PC-3 (cell line): Measurements from ENCODE around the gene TUT1. TPM values are rescaled to one million over a fixed set of nuclear protein-coding genes. Genes with fewer than 3 reads are reported as not detected.

Source experiments
- ATAC-seq: fragments of 200-7000 bp; cut with Tn5 transposase; 2 replicates; pipeline ENCODE4 v1.9.1; 2020; ENCODE audit warnings: mild to moderate bottlenecking, moderate library complexity
- BruUV-seq: library from RNA; stranded (reverse); fragments of 400-500 nt; replicated peaks from 2 replicates; lab custom pipeline; 2021; lab: Mats Ljungman, UMichigan
- CTCF ChIA-PET: fragments of 300-600 bp; sonication (Branson Sonifier 250); formaldehyde crosslinking; loops from one replicate; lab custom pipeline; 2022; ENCODE audit warnings: antibody characterized with exemption; lab: Charles Lee
- POLR2A ChIA-PET: fragments of 300-600 bp; sonication (Branson Sonifier 250); formaldehyde crosslinking; loops from one replicate; lab custom pipeline; 2022; ENCODE audit warnings: antibody characterized with exemption; ENCODE audit not compliant: unreplicated experiment; lab: Charles Lee
- DNase-seq: peaks from one replicate; pipeline ENCODE4 v3.0.0-alpha.2; 2015
- H2AFZ ChIP-seq: fragments of 300-600 bp; sonication (generic); 2 replicates; pipeline ENCODE4 v1.6.0; 2016; ENCODE audit warnings: antibody characterized with exemption, low read length
- H3F3A ChIP-seq: fragments of 300-600 bp; sonication (generic); one replicate; pipeline ENCODE4 v1.6.0; 2017; ENCODE audit warnings: antibody characterized with exemption, low read length, control low read depth, mild to moderate bottlenecking; ENCODE audit not compliant: unreplicated experiment
- H3K27ac ChIP-seq: fragments of 300-600 bp; sonication (generic); 2 replicates; pipeline ENCODE4 v1.5.1; 2016; ENCODE audit warnings: mild to moderate bottlenecking, low read length
- H3K27me3 ChIP-seq: fragments of 300-600 bp; sonication (generic); 2 replicates; pipeline ENCODE4 v1.6.1; 2016; ENCODE audit warnings: low read length, mixed read lengths
- H3K36me3 ChIP-seq: fragments of 300-600 bp; sonication (generic); 2 replicates; pipeline ENCODE4 v1.6.1; 2016; ENCODE audit warnings: low read depth, mixed run types, low read length, mixed read lengths
- H3K4me1 ChIP-seq: fragments of 300-600 bp; sonication (generic); 2 replicates; pipeline ENCODE4 v1.5.1; 2016; ENCODE audit warnings: low read length; ENCODE audit not compliant: insufficient read depth
- H3K4me2 ChIP-seq: fragments of 300-600 bp; sonication (generic); 2 replicates; pipeline ENCODE4 v1.6.0; 2016; ENCODE audit warnings: low read length
- H3K4me3 ChIP-seq: fragments of 300-600 bp; sonication (generic); 2 replicates; pipeline ENCODE4 v1.5.1; 2016; ENCODE audit warnings: mild to moderate bottlenecking, low read length, mixed read lengths
- H3K79me2 ChIP-seq: fragments of 300-600 bp; sonication (generic); 2 replicates; pipeline ENCODE4 v1.6.1; 2017; ENCODE audit warnings: low read length, mixed read lengths
- H3K9ac ChIP-seq: fragments of 300-600 bp; sonication (generic); 2 replicates; pipeline ENCODE4 v1.6.0; 2016; ENCODE audit warnings: mild to moderate bottlenecking, low read length
- H3K9me2 ChIP-seq: fragments of 300-600 bp; sonication (generic); replicated peaks from 2 replicates; pipeline ENCODE4 v1.6.1; 2016; ENCODE audit warnings: mixed run types, low read length, mixed read lengths
- H3K9me3 ChIP-seq: fragments of 300-600 bp; sonication (generic); 2 replicates; pipeline ENCODE4 v1.6.1; 2016; ENCODE audit warnings: low read length, mixed read lengths
- H4K20me1 ChIP-seq: fragments of 300-600 bp; sonication (generic); 2 replicates; pipeline ENCODE4 v1.6.1; 2016; ENCODE audit warnings: low read length, mixed read lengths
- EZH2 ChIP-seq: fragments of 300-600 bp; sonication (generic); IDR thresholded peaks from one replicate; pipeline ENCODE4 v1.6.1; 2017; ENCODE audit warnings: antibody characterized with exemption, mild to moderate bottlenecking, low read length; ENCODE audit not compliant: unreplicated experiment
- EZH2phosphoT487 ChIP-seq: fragments of 300-600 bp; sonication (generic); IDR thresholded peaks from 2 replicates; pipeline ENCODE4 v1.6.1; 2018; ENCODE audit warnings: mild to moderate bottlenecking, antibody characterized with exemption, low read length, borderline replicate concordance
- intact Hi-C: fragments of 100-400 bp; cut with micrococcal nuclease; formaldehyde crosslinking; loops from 2 replicates; pipeline ENCODE4 v1.9.0; 2023
- total RNA-seq: library from RNA; depleted of rRNA; stranded (reverse); fragments of >200 nt; gene quantifications from 2 replicates; pipeline ENCODE4 v1.2.3, GENCODE V29; 2014
- TF ChIP-seq, protein P1 (sequence below): fragments of 300-600 bp; sonication (generic); conservative IDR thresholded peaks from 2 replicates; pipeline ENCODE4 v1.5.1; 2017; ENCODE audit warnings: antibody characterized with exemption, low read depth, mild to moderate bottlenecking, low read length

The TUT1 gene
- total RNA-seq, 1 experiment from 2014 or later: 17.8 TPM

DNA sequence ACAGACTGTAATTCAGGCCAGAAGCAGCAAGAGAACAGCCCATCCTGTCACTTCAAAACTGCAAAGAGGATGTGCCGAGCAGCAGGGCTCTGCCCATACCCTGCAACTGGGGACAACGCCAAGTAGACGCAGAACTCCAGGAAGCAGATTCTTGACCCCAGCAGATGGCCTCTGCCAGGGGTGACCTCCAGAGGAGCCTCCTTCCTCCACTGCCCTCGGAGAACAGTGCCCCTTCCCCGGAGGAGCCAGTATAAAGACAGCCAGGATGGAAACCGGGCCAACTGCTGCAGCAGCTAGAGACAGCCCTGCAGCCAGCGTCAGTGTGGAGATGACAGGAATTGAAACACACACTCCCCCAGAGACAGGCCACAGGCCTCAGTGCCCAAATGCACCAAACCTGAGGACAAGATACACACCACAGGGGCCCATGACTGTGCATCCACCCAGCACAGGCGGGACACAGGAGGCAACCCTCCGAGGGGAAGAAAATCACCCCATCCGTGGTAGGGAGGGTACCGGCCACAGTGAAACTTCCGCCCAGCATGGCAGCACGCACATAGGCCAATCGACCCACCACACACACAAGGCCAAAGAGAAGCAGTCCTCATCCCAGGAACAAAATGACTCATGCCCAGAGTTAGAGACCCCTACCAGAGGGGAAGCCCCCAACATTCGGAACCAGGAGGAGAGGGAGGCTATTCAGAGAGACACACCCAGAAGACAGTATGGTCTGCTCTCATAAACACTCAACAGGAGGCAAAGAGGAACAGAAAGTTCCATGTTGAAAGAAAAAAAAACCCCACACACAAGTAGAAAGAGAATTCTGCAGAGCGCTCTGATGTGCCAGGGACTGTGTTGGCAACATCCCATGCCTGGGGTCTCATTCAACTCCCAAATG lies 50.3 kb downstream of the TUT1 start:
- intact Hi-C loops: no loop called here
- ATAC-seq: no peak
- ChIA-PET POLR2A (no interaction called here), CTCF (interaction anchor here (1.9 to 2.1 kb wide), 2 partner anchors 19 to 117 kb away, joined by 12 to 23 read pairs; no protein-coding TSS in a partner anchor)
- Histone ChIP-seq H3K79me2 (peaks cover 98% of the 10 kb centered on the region), H3F3A (peaks cover 12% of the 10 kb centered on the region), H2AFZ (no peak overlapping the region), H3K27me3 (no peaks in the 10 kb centered on the region), H3K4me1 (peaks cover 63% of the 10 kb centered on the region), H3K9ac (no peak overlapping the region), H3K4me3 (peak overlapping the region; percentile 96; the same call in 1 of the 2 replicates), H4K20me1 (peaks cover 62% of the 10 kb centered on the region), H3K27ac (no peak overlapping the region), H3K9me2 (no peaks in the 10 kb centered on the region), H3K4me2 (peak overlapping the region; percentile 89; the same call in 1 of the 2 replicates), H3K9me3 (no peaks in the 10 kb centered on the region), H3K36me3 (peaks cover 6% of the 10 kb centered on the region; the same call in 1 of the 2 replicates)
- TF ChIP-seq EZH2 (no peak), EZH2phosphoT487 (no peak)
- TF ChIP-seq, protein P1, sequence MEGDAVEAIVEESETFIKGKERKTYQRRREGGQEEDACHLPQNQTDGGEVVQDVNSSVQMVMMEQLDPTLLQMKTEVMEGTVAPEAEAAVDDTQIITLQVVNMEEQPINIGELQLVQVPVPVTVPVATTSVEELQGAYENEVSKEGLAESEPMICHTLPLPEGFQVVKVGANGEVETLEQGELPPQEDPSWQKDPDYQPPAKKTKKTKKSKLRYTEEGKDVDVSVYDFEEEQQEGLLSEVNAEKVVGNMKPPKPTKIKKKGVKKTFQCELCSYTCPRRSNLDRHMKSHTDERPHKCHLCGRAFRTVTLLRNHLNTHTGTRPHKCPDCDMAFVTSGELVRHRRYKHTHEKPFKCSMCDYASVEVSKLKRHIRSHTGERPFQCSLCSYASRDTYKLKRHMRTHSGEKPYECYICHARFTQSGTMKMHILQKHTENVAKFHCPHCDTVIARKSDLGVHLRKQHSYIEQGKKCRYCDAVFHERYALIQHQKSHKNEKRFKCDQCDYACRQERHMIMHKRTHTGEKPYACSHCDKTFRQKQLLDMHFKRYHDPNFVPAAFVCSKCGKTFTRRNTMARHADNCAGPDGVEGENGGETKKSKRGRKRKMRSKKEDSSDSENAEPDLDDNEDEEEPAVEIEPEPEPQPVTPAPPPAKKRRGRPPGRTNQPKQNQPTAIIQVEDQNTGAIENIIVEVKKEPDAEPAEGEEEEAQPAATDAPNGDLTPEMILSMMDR: no peak
- no peak for DNase-seq
- BruUV-seq: no TSS peak

DNA sequence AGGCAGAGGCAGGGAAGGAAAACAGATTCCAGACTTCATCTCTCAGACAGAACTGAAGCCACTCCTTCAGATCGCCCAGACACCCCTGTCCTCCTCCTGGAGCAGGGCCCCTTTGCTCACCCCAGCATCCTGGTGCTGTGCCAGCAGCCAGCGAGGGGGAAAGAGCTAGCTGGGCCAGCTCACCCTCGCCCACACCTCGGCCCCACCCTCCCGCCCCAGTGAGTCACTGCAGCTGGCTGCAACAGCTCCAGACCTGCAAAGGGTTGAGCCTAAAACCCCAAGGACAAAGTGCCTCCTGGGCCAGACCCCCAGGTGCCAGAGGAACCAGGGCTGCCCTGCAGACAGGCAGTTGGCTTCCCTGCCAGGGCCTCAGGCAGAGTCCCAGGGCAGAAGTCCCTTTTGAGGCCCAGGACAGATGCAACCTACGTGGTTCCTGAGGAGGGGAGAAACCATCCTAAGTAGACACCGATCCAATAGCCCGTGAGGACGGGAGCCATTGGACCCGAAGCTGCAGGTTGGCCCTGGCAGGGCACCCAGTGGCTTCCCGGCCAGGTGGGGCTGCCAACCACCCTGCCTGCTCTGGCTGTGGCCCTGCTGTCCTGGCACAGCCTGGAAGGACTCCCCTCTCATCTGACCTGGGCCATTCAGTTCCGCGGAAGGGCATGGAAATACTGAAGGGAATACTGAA lies 51.9 kb downstream of the TUT1 start:
- no TSS peak for BruUV-seq
- Histone ChIP-seq H3K9me3 (no peaks in the 10 kb centered on the region), H3K36me3 (peaks cover 18% of the 10 kb centered on the region), H3K27ac (peak overlapping the region; percentile 66), H3K4me3 (peak overlapping the region; percentile 56), H3K9me2 (no peaks in the 10 kb centered on the region), H3K4me1 (peaks cover 63% of the 10 kb centered on the region), H3K27me3 (no peaks in the 10 kb centered on the region), H3K79me2 (peaks cover 98% of the 10 kb centered on the region), H3K9ac (peak overlapping the region; percentile 33), H3K4me2 (peak overlapping the region; percentile 86), H4K20me1 (peaks cover 61% of the 10 kb centered on the region), H3F3A (peaks cover 12% of the 10 kb centered on the region), H2AFZ (no peak overlapping the region)
- intact Hi-C loops: no loop called here
- ChIA-PET POLR2A (interaction anchor here (0.5 to 1.0 kb wide), 4 partner anchors 14 to 144 kb away, joined by 3 to 6 read pairs (median 4); partner anchors contain the start of genes GANAB and TUT1), CTCF (interaction anchor here (0.9 to 2.1 kb wide), 7 partner anchors 21 to 146 kb away, joined by 3 to 23 read pairs (median 5); no protein-coding TSS in a partner anchor)
- DNase-seq: peak; percentile 97
- TF ChIP-seq EZH2phosphoT487 (no peak), EZH2 (no peak)
- TF ChIP-seq, protein P1: no peak
- ATAC-seq: peak; percentile 53
